Liver (tissue), 9 donors: ENCODE results near the gene EGF. TPM values are rescaled to one million over a fixed set of nuclear protein-coding genes. Genes with fewer than 3 reads are reported as not detected.

Experiments
- DNase-seq: peaks from one replicate; pipeline ENCODE4 v3.0.0-alpha.2; 2017; ENCODE audit warnings: low spot score
- H3K27ac ChIP-seq, 2 donors: one replicate each; pipeline ENCODE4 v1.7.0; 2013; ENCODE audit warnings: inconsistent platforms in 2 of 2, low read length in 2 of 2, control low read depth in 1 of 2, low read depth in 1 of 2, mild to moderate bottlenecking in 1 of 2
- H3K27me3 ChIP-seq, 4 donors: one replicate each; pipeline versions ENCODE4 v1.6.1 to v1.7.0; 2013; ENCODE audit warnings: low read length in 3 of 4, inconsistent platforms in 1 of 4, mild to moderate bottlenecking in 1 of 4, moderate library complexity in 1 of 4; ENCODE audit not compliant: control insufficient read depth in 4 of 4, insufficient read depth in 4 of 4
- H3K36me3 ChIP-seq, 4 donors: one replicate each; pipeline versions ENCODE4 v1.6.1 to v1.7.0; 2013; ENCODE audit warnings: low read length in 3 of 4, mild to moderate bottlenecking in 3 of 4, low read depth in 1 of 4, moderate library complexity in 1 of 4; ENCODE audit not compliant: control insufficient read depth in 4 of 4, insufficient read depth in 3 of 4
- H3K4me1 ChIP-seq, 4 donors: one replicate each; pipeline versions ENCODE4 v1.6.1 to v1.7.0; 2013; ENCODE audit warnings: low read length in 3 of 4, mild to moderate bottlenecking in 3 of 4, moderate library complexity in 1 of 4; ENCODE audit not compliant: control insufficient read depth in 4 of 4, insufficient read depth in 4 of 4
- H3K4me3 ChIP-seq, 3 donors: one replicate each; pipeline versions ENCODE4 v1.6.1 to v1.7.0; 2013; ENCODE audit warnings: low read length in 3 of 3, control low read depth in 1 of 3, low read depth in 1 of 3, mild to moderate bottlenecking in 1 of 3
- H3K9ac ChIP-seq, 2 donors: one replicate each; pipeline ENCODE4 v1.7.0; 2013; ENCODE audit warnings: low read length in 2 of 2, mild to moderate bottlenecking in 2 of 2, moderate library complexity in 2 of 2, control low read depth in 1 of 2, low read depth in 1 of 2
- H3K9me3 ChIP-seq, 4 donors: one replicate each; pipeline versions ENCODE4 v1.6.1 to v1.7.0; 2013; ENCODE audit warnings: low read length in 3 of 4; ENCODE audit not compliant: control insufficient read depth in 4 of 4
- EGR1 ChIP-seq, 2 donors: IDR thresholded peaks; 2 replicates each; pipeline ENCODE4 v1.6.1; 2016 to 2018; ENCODE audit warnings: antibody characterized with exemption in 2 of 2, low read depth in 2 of 2
- FOXA1 ChIP-seq: IDR thresholded peaks from 2 replicates; pipeline ENCODE4 v1.6.1; 2016; ENCODE audit warnings: antibody characterized with exemption
- FOXA2 ChIP-seq: IDR thresholded peaks from 2 replicates; pipeline ENCODE4 v1.6.1; 2016; ENCODE audit warnings: antibody characterized with exemption
- HNF4A ChIP-seq, 2 donors: conservative IDR thresholded peaks; 2 replicates each; pipeline ENCODE4 v1.6.1; 2016; ENCODE audit warnings: antibody characterized with exemption in 2 of 2, mild to moderate bottlenecking in 2 of 2
- RXRA ChIP-seq, 2 donors: IDR thresholded peaks; 2 replicates each; pipeline ENCODE4 v1.6.1; 2017 to 2018; ENCODE audit warnings: antibody characterized with exemption in 2 of 2, mild to moderate bottlenecking in 1 of 2
- SP1 ChIP-seq: IDR thresholded peaks from 2 replicates; pipeline ENCODE4 v1.6.1; 2018; ENCODE audit warnings: antibody characterized with exemption, mild to moderate bottlenecking
- TAF1 ChIP-seq: conservative IDR thresholded peaks from 2 replicates; pipeline ENCODE4 v1.6.1; 2016; ENCODE audit warnings: antibody characterized with exemption, mild to moderate bottlenecking
- YY1 ChIP-seq: IDR thresholded peaks from 2 replicates; pipeline ENCODE4 v1.6.1; 2016; ENCODE audit warnings: antibody characterized with exemption, mild to moderate bottlenecking
- WGBS: extraction: QIAGEN DNeasy Blood & Tissue Kit; methylation state at CpG from one replicate; pipeline ENCODE4 v1.1.7; 2013; 5-methylcytosine and 5-hydroxymethylcytosine counted together
- polyA plus RNA-seq, 2 donors: library from polyadenylated mRNA; stranded (reverse) in 1 of 2; unstranded in 1 of 2; fragments of 200-250 nt in 1 of 2; fragments of >200 nt in 1 of 2; fragmentation: Nextera tagmentation in 1 of 2; extraction: Ambion mirVana in 1 of 2; gene quantifications; one replicate each; pipeline versions ENCODE4 v1.2.1 to v1.2.3, GENCODE V29; 2013 to 2015
- total RNA-seq, 2 donors: library from RNA; depleted of rRNA; stranded (reverse); fragments of >200 nt; gene quantifications; one replicate each; pipeline ENCODE4 v1.2.3, GENCODE V29; 2014
- TF ChIP-seq, protein P1 (sequence below): fragments of 150-350 bp; IDR thresholded peaks from 2 replicates; pipeline ENCODE4 v1.5.1; 2017; ENCODE audit warnings: improper control_type of control experiment, low read depth, low read length; ENCODE audit not compliant: missing input control
- TF ChIP-seq, protein P2 (sequence below): IDR thresholded peaks from 2 replicates; pipeline ENCODE4 v1.6.1; 2016; ENCODE audit warnings: antibody characterized with exemption
- TF ChIP-seq, protein P3 (sequence below): IDR thresholded peaks from 2 replicates; pipeline ENCODE4 v1.6.1; 2016; ENCODE audit warnings: antibody characterized with exemption
- TF ChIP-seq, protein P4 (sequence below): IDR thresholded peaks from 2 replicates; pipeline ENCODE4 v1.6.1; 2016; ENCODE audit warnings: antibody characterized with exemption
- donor health status: healthy.
- donor health status: healthy.
- donor health status: healthy.
- donor health status: healthy.
- donor health status: healthy.

Gene EGF
- total and polyA plus RNA-seq, 4 donors: 0.65 TPM; not detected in 3

DNA sequence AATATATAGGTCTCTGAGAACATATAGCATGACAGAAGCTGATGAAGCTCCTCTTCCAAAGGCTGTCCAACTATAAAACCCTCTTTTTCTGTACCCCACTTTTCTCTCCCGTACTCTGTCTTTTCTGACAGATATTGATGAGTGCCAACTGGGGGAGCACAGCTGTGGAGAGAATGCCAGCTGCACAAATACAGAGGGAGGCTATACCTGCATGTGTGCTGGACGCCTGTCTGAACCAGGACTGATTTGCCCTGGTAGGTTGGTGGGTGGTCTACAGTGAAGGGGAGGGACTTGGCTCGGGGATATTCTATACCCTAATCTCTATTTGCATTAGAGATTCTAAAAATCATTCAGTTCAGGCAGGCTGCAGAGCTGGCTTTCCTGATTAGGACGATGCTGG, 80.4 kb downstream of the EGF start:
- TF ChIP-seq HNF4A (conservative IDR thresholded peaks at IDR 0.05): no peak
- TF ChIP-seq RXRA (IDR thresholded peaks at IDR 0.05): no peak
- WGBS: 68% methylated on average over 4 of the region's 4 CpGs
- no peaks in the 10 kb centered on the region for H3K9me3 ChIP-seq

DNA sequence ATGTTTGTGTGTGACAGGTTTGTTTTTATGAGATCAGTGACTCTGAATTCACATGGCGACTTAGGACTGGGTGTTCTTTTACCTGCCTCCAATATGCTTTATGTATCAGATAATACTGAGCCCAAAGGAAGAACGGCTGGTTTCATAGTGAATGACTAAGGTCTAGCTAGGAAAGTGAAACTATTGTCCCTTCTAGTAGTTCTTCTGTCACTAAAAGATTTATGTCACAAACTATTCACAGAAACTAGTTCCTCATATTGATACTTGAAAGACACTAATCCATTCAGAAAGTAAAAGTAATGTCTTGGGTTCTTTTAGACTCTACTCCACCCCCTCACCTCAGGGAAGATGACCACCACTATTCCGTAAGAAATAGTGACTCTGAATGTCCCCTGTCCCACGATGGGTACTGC, 81.7 kb downstream of the EGF start:
- TF ChIP-seq, protein P1, sequence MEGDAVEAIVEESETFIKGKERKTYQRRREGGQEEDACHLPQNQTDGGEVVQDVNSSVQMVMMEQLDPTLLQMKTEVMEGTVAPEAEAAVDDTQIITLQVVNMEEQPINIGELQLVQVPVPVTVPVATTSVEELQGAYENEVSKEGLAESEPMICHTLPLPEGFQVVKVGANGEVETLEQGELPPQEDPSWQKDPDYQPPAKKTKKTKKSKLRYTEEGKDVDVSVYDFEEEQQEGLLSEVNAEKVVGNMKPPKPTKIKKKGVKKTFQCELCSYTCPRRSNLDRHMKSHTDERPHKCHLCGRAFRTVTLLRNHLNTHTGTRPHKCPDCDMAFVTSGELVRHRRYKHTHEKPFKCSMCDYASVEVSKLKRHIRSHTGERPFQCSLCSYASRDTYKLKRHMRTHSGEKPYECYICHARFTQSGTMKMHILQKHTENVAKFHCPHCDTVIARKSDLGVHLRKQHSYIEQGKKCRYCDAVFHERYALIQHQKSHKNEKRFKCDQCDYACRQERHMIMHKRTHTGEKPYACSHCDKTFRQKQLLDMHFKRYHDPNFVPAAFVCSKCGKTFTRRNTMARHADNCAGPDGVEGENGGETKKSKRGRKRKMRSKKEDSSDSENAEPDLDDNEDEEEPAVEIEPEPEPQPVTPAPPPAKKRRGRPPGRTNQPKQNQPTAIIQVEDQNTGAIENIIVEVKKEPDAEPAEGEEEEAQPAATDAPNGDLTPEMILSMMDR: no peak
- Histone ChIP-seq H3K9me3 (no peaks in the 10 kb centered on the region), H3K9ac (no peak overlapping the region), H3K4me3 (no peak overlapping the region), H3K36me3 (no peaks in the 10 kb centered on the region), H3K4me1 (peaks cover 0 to 8% (median 4%) of the 10 kb centered on the region in 4 donors), H3K27ac (no peak overlapping the region), H3K27me3 (no peaks in the 10 kb centered on the region)
- WGBS: 61% methylated on average over 4 of the region's 4 CpGs
- no peak for DNase-seq

More for the DNA sequence above, 80.4 kb downstream of the EGF start:
- H3K27ac ChIP-seq: no peak overlapping the region
- no peaks in the 10 kb centered on the region for H3K27me3 ChIP-seq
- H3K36me3 ChIP-seq: no peaks in the 10 kb centered on the region
- H3K4me3 ChIP-seq: no peak overlapping the region
- DNase-seq: no peak
- H3K4me1 ChIP-seq: peaks cover 0 to 4% (median 0%) of the 10 kb centered on the region in 4 donors
- H3K9ac ChIP-seq: no peak overlapping the region

DNA sequence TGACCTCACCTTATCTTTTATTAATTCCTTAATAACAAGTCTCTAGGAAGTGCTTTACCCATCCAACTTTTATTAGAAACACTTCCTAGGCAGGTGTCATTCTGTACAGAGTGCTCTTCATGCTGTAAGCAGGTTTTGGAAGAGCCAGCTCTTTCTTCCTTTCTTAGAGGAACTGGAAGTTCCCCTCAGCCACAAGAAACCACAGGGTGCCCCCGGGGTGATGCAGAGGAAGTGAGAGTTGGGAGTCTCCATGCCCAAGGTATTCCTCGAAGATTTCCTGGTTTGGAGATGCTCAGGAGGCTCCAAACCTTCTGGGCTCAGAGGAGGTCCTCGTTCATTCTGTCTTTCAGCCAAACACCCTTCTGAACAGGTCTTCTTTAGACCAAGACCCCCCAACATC, 83.8 kb downstream of the EGF start:
- no peak overlapping the region for H3K9ac ChIP-seq
- TF ChIP-seq TAF1 (no peak), YY1 (no peak), EGR1 (IDR thresholded peaks at IDR 0.05; ENCODE audit: low read depth in 2 of 2) (no peak), FOXA1 (no peak), FOXA2 (no peak), SP1 (no peak), HNF4A (conservative IDR thresholded peaks at IDR 0.05) (no peak)
- TF ChIP-seq, protein P1: no peak
- TF ChIP-seq, protein P2, sequence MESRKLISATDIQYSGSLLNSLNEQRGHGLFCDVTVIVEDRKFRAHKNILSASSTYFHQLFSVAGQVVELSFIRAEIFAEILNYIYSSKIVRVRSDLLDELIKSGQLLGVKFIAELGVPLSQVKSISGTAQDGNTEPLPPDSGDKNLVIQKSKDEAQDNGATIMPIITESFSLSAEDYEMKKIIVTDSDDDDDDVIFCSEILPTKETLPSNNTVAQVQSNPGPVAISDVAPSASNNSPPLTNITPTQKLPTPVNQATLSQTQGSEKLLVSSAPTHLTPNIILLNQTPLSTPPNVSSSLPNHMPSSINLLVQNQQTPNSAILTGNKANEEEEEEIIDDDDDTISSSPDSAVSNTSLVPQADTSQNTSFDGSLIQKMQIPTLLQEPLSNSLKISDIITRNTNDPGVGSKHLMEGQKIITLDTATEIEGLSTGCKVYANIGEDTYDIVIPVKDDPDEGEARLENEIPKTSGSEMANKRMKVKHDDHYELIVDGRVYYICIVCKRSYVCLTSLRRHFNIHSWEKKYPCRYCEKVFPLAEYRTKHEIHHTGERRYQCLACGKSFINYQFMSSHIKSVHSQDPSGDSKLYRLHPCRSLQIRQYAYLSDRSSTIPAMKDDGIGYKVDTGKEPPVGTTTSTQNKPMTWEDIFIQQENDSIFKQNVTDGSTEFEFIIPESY: no peak
- TF ChIP-seq, protein P3, sequence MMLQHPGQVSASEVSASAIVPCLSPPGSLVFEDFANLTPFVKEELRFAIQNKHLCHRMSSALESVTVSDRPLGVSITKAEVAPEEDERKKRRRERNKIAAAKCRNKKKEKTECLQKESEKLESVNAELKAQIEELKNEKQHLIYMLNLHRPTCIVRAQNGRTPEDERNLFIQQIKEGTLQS: no peak
- TF ChIP-seq, protein P4, sequence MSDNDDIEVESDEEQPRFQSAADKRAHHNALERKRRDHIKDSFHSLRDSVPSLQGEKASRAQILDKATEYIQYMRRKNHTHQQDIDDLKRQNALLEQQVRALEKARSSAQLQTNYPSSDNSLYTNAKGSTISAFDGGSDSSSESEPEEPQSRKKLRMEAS: no peak
- WGBS: 42% methylated on average over 3 of the region's 3 CpGs
- H3K27me3 ChIP-seq: no peaks in the 10 kb centered on the region
- H3K27ac ChIP-seq: no peak overlapping the region
- no peaks in the 10 kb centered on the region for H3K36me3 ChIP-seq
- no peak overlapping the region for H3K4me3 ChIP-seq
- no peaks in the 10 kb centered on the region for H3K9me3 ChIP-seq
- no peak for DNase-seq
- peaks cover 0 to 10% (median 5%) of the 10 kb centered on the region in 4 donors for H3K4me1 ChIP-seq
